GM06990 (cell line): ENCODE measurements around the gene HMBS.

ENCODE experiments used
- DNase-seq: peaks from one replicate; pipeline ENCODE4 v3.0.0-alpha.2; 2011; ENCODE audit not compliant: insufficient read length; ENCODE audit errors: extremely low read depth
- H3K27me3 ChIP-seq: replicated peaks from 2 replicates; pipeline ENCODE4 v1.6.0; 2011; ENCODE audit warnings: low read length; ENCODE audit not compliant: control insufficient read depth, insufficient read depth
- H3K36me3 ChIP-seq: 2 replicates; pipeline ENCODE4 v1.5.1; 2011; ENCODE audit warnings: low read length; ENCODE audit not compliant: control insufficient read depth, insufficient read depth
- H3K4me3 ChIP-seq: replicated peaks from 2 replicates; pipeline ENCODE4 v1.5.1; 2011; ENCODE audit warnings: low read depth, mild to moderate bottlenecking, control low read depth, low read length
- CTCF ChIP-seq: IDR thresholded peaks from 2 replicates; pipeline ENCODE4 v1.5.1; 2011; ENCODE audit warnings: low read length, control low read depth, mild to moderate bottlenecking, inconsistent platforms; ENCODE audit not compliant: insufficient read depth, poor library complexity, severe bottlenecking

Gene HMBS

GRCh38 chr11:119118227-119118626 is 33.5 kb downstream of the HMBS start:
- DNase-seq = no peak
- no peak for TF ChIP-seq CTCF
- H3K36me3 ChIP-seq = peaks cover 16% of the 10 kb centered on the region
- H3K27me3 ChIP-seq = no peaks in the 10 kb centered on the region
- H3K4me3 ChIP-seq = no peak overlapping the region

GRCh38 chr11:119118946-119119345 is 34.3 kb downstream of the HMBS start:
- Histone ChIP-seq H3K4me3 (no peak overlapping the region), H3K36me3 (peaks cover 13% of the 10 kb centered on the region), H3K27me3 (no peaks in the 10 kb centered on the region)
- no peak for TF ChIP-seq CTCF
- DNase-seq = no peak

- Histone ChIP-seq H3K36me3 (peaks cover 10% of the 10 kb centered on the region), H3K27me3 (no peaks in the 10 kb centered on the region), H3K4me3 (peak overlapping the region; percentile 57)
- no peak for TF ChIP-seq CTCF
- no peak for DNase-seq
Observed at GRCh38 chr11:119120639-119121007, 35.9 kb downstream of the HMBS start.

DNA sequence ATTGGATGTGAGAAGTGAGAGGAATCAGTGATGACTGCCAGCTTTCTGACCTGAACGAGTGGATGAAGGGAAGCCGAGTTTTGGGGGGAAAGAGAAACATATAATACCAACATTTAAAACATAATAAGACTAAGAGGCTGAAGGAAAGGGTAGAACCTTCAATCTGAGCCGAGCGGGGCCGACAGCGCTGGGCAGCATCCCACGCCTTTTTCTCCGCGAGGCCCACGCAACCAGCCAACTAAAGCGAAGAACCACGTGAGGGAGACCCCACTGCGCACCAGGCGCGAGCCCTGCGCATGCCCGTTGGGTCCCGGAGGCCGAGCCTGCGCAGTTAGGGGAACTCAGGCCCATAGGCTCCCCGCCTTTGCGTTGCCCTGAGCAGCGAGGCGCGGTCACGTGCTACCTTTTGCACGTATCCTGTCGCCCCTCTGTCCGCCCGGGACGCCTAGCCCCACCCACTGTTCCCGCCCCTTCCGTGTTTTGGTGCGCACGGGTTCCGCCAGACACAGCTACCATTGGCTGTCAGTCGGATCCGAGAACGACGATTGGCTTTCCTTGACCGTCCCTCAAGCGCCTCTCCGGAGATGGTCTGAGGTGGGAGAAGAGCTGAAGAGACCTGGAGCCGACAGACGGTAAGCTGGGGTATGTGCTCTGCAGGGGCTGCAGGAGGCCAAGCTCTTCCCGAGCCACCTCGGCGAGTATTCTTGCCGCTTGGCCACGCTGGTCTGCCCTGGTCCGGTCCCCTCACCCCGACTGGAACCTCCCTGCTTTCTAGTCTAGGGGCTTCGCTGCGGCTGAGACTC is 36.5 kb downstream of the HMBS start, which contains the start of gene HINFP:
Gene HINFP (plus strand): TSS at position 573 of the 803 bp plus-strand sequence. CDS start 5,365 bp downstream, outside the sequence.
- peak; percentile 100 for DNase-seq
- Histone ChIP-seq H3K27me3 (no peaks in the 10 kb centered on the region), H3K36me3 (peaks cover 7% of the 10 kb centered on the region), H3K4me3 (peak within 1 kb of the TSS; percentile 99)
- no peak for TF ChIP-seq CTCF

- no peak for TF ChIP-seq CTCF
- Histone ChIP-seq H3K27me3 (no peaks in the 10 kb centered on the region), H3K36me3 (peaks cover 7% of the 10 kb centered on the region), H3K4me3 (peak overlapping the region; percentile 99)
- no peak for DNase-seq
Observed at GRCh38 chr11:119121811-119122124, 37.1 kb downstream of the HMBS start.
